A549 (cell line): ENCODE results near the gene GPX2. TPM values are rescaled to one million over a fixed set of nuclear protein-coding genes. Genes with fewer than 3 reads are reported as not detected.

Source experiments
- ATAC-seq, 2 experiments: fragments of 200-7000 bp in 1 of 2; fragments of >200 bp in 1 of 2; cut with Nextera tagmentation in 1 of 2; cut with Tn5 transposase in 1 of 2; 3 replicates each; pipeline versions ENCODE4 v1.8.0 to v1.9.1; 2018 to 2020; ENCODE audit warnings: mild to moderate bottlenecking in 1 of 2, moderate library complexity in 1 of 2
- CTCF ChIA-PET: fragments of 300-600 bp; sonication (Branson Sonifier 250); formaldehyde crosslinking; extraction: SDS; loops from one replicate; lab custom pipeline; 2021; ENCODE audit warnings: antibody characterized with exemption, inconsistent platforms; lab: Yijun Ruan, JAX
- POLR2A ChIA-PET: fragments of 350-600 bp; formaldehyde crosslinking; extraction: SDS; loops from one replicate; lab custom pipeline; 2021; ENCODE audit warnings: antibody characterized with exemption, inconsistent platforms; lab: Yijun Ruan, JAX
- DNase-seq, 2 experiments: peaks; one replicate each; pipeline versions ENCODE4 v3.0.0 to v3.0.0-alpha.2; 2011 to 2016; ENCODE audit warnings: low read depth in 1 of 2, low spot score in 1 of 2
- FAIRE-seq: peaks from 2 replicates; lab custom pipeline; 2011; peaks lifted over from hg19 to GRCh38; lab: Jason Lieb, UNC
- H3K27ac ChIP-seq, 2 experiments: fragments of >200 bp; sonication (Bioruptor Twin); formaldehyde crosslinking; 3 replicates each; pipeline ENCODE4 v1.5.1; 2016 to 2017
- H3K4me1 ChIP-seq: fragments of >200 bp; sonication (Bioruptor Twin); formaldehyde crosslinking; 3 replicates; pipeline ENCODE4 v1.6.1; 2016
- H3K4me2 ChIP-seq: fragments of >200 bp; sonication (Bioruptor Twin); formaldehyde crosslinking; 3 replicates; pipeline ENCODE4 v1.6.1; 2016
- H3K4me3 ChIP-seq: fragments of >200 bp; sonication (Bioruptor Twin); formaldehyde crosslinking; 3 replicates; pipeline ENCODE4 v1.5.1; 2016
- H3K9me3 ChIP-seq: fragments of >200 bp; sonication (Bioruptor Twin); formaldehyde crosslinking; 3 replicates; pipeline ENCODE4 v1.6.1; 2016
- CBX2 ChIP-seq: fragments of 200-600 bp; sonication (generic); IDR thresholded peaks from 2 replicates; pipeline ENCODE4 v1.6.1; 2016; ENCODE audit warnings: low read depth, mild to moderate bottlenecking, borderline replicate concordance
- CEBPB ChIP-seq, 2 experiments: fragments of >200 bp in 1 of 2; sonication (Bioruptor Twin) in 1 of 2; formaldehyde crosslinking in 1 of 2; IDR thresholded peaks; 2 replicates each; pipeline ENCODE4 v1.6.1; 2012 to 2016
- CHD4 ChIP-seq: fragments of 200-600 bp; sonication (generic); IDR thresholded peaks from 2 replicates; pipeline ENCODE4 v1.6.1; 2016; ENCODE audit warnings: antibody characterized with exemption, mild to moderate bottlenecking, borderline replicate concordance
- EP300 ChIP-seq, 2 experiments: fragments of >200 bp; sonication (Bioruptor Twin); formaldehyde crosslinking; IDR thresholded peaks; 2 replicates in 1 of 2; 3 replicates in 1 of 2; pipeline ENCODE4 v1.6.1; 2016 to 2017
- FOSB ChIP-seq: fragments of 250-450 bp; sonication (Bioruptor Pico); IDR thresholded peaks from 2 replicates; pipeline ENCODE4 v1.5.0; 2020; ENCODE audit warnings: mild to moderate bottlenecking, moderate library complexity
- HDAC2 ChIP-seq: fragments of 200-600 bp; sonication (generic); IDR thresholded peaks from 2 replicates; pipeline ENCODE4 v1.6.1; 2016
- HOXB13 ChIP-seq: fragments of 250-450 bp; sonication (Bioruptor Pico); IDR thresholded peaks from 2 replicates; pipeline ENCODE4 v1.5.0; 2020; ENCODE audit warnings: low read depth, mild to moderate bottlenecking, moderate library complexity
- JUNB ChIP-seq: fragments of >200 bp; sonication (Bioruptor Twin); formaldehyde crosslinking; IDR thresholded peaks from 2 replicates; pipeline ENCODE4 v1.6.1; 2016
- KDM5A ChIP-seq: fragments of 200-600 bp; sonication (generic); IDR thresholded peaks from 2 replicates; pipeline ENCODE4 v1.6.1; 2016; ENCODE audit warnings: antibody characterized with exemption, mild to moderate bottlenecking
- MYC ChIP-seq: IDR thresholded peaks from 2 replicates; pipeline ENCODE4 v1.6.1; 2012; ENCODE audit warnings: mild to moderate bottlenecking, inconsistent platforms, low read length, improper control_type of control experiment, borderline replicate concordance
- NFE2L2 ChIP-seq: fragments of 150-350 bp; conservative IDR thresholded peaks from 2 replicates; pipeline ENCODE4 v1.6.1; 2014; ENCODE audit warnings: low read length
- POLR2AphosphoS2 ChIP-seq: conservative IDR thresholded peaks from 2 replicates; pipeline ENCODE4 v1.6.1; 2012; ENCODE audit warnings: low read length, improper control_type of control experiment, inconsistent platforms
- RAD21 ChIP-seq, 2 experiments: fragments of >200 bp in 1 of 2; sonication (Bioruptor Twin) in 1 of 2; formaldehyde crosslinking in 1 of 2; IDR thresholded peaks in 1 of 2; conservative IDR thresholded peaks in 1 of 2; 2 replicates in 1 of 2; 3 replicates in 1 of 2; pipeline ENCODE4 v1.6.1; 2012 to 2018; ENCODE audit warnings: inconsistent platforms in 1 of 2
- RARB ChIP-seq: fragments of 250-450 bp; sonication (Bioruptor Pico); IDR thresholded peaks from 2 replicates; pipeline ENCODE4 v1.8.0; 2021; ENCODE audit warnings: mild to moderate bottlenecking, moderate library complexity
- RFX5 ChIP-seq: fragments of 450-650 bp; IDR thresholded peaks from 2 replicates; pipeline ENCODE4 v1.7.1; 2014; ENCODE audit warnings: antibody characterized with exemption, mild to moderate bottlenecking, moderate library complexity
- RNF2 ChIP-seq: fragments of 200-600 bp; sonication (generic); IDR thresholded peaks from 2 replicates; pipeline ENCODE4 v1.6.1; 2016; ENCODE audit warnings: low read depth, mild to moderate bottlenecking, antibody characterized with exemption, moderate library complexity, borderline replicate concordance
- SREBF2 ChIP-seq: fragments of 450-650 bp; IDR thresholded peaks from 2 replicates; pipeline ENCODE4 v1.6.1; 2014; ENCODE audit warnings: mild to moderate bottlenecking, moderate library complexity
- ZC3H11A ChIP-seq: fragments of 450-650 bp; IDR thresholded peaks from 2 replicates; pipeline ENCODE4 v1.6.1; 2014; ENCODE audit warnings: antibody characterized with exemption, mild to moderate bottlenecking
- ZNF302 ChIP-seq: fragments of 250-450 bp; sonication (Bioruptor Pico); IDR thresholded peaks from 2 replicates; pipeline ENCODE4 v1.9.0; 2021; ENCODE audit warnings: inconsistent platforms, mild to moderate bottlenecking, moderate library complexity
- WGBS: methylation state at CpG from one replicate; pipeline ENCODE4 v1.1.6; 2017; ENCODE audit errors: missing lambda C conversion rate; 5-methylcytosine and 5-hydroxymethylcytosine counted together
- polyA plus RNA-seq, 4 experiments: library from polyadenylated mRNA; depleted of rRNA in 3 of 4; stranded (reverse); fragments of >200 nt; fragmentation: RNase III in 1 of 4; extraction: RNeasy Plus Mini Kit Qiagen cat#74134 plus additional on column Dnase treatment in 1 of 4; gene quantifications; 2 replicates in 3 of 4; 3 replicates in 1 of 4; pipeline ENCODE4 v1.2.3, GENCODE V29; 2011 to 2017
- TF ChIP-seq, protein P1 (sequence below): IDR thresholded peaks from 2 replicates; pipeline ENCODE4 v1.6.1; 2012
- TF ChIP-seq, protein P2 (sequence below): fragments of 450-650 bp; IDR thresholded peaks from 2 replicates; pipeline ENCODE4 v1.6.1; 2014; ENCODE audit warnings: antibody characterized with exemption

The GPX2 gene
- polyA plus RNA-seq, 2 of the 4 experiments (the other 2 are of a cell fraction): 382 to 876 TPM

DNA sequence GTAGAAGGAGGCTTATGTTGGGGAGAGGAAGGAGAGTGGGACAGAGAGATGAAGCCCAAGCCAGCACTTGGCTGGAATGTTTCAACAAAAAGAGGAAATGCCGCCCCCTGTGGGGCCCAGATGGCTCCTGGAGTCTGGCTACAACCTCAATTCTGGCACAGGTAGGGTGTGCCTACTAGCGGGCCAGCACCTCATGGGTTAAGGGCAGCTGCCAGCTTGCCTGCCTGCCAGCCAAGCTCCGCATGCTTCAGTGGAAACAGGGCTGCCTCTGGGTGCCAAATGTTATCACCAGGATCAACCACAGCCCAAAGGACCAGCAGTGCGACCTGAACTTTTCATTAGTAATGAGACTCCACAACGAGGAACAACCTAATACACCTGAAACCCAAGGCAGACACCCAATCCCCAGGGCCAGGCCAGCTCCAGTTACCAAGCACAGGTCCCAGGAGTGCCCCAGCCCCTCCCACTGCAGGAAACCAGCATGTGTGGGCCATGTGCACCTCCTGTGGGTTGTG is 18.3 kb upstream of the GPX2 start:
- no peak for FAIRE-seq
- TF ChIP-seq, protein P1, sequence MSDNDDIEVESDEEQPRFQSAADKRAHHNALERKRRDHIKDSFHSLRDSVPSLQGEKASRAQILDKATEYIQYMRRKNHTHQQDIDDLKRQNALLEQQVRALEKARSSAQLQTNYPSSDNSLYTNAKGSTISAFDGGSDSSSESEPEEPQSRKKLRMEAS: no peak
- TF ChIP-seq, protein P2, sequence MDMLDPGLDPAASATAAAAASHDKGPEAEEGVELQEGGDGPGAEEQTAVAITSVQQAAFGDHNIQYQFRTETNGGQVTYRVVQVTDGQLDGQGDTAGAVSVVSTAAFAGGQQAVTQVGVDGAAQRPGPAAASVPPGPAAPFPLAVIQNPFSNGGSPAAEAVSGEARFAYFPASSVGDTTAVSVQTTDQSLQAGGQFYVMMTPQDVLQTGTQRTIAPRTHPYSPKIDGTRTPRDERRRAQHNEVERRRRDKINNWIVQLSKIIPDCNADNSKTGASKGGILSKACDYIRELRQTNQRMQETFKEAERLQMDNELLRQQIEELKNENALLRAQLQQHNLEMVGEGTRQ: no peak
- TF ChIP-seq HDAC2 (no peak), MYC (no peak), RAD21 (conservative IDR thresholded peaks at IDR 0.05 in 1 of 2, IDR thresholded peaks at IDR 0.05 in 1 of 2) (peak in 1 of 2 experiments; percentile 26; a peak in 1 of 5 replicates), CBX2 (no peak), HOXB13 (CRISPR knock-in tag) (no peak)
- POLR2A ChIA-PET: no interaction called here
- Histone ChIP-seq H3K4me1 (no peaks in the 10 kb centered on the region), H3K4me2 (no peak overlapping the region), H3K27ac (no peak overlapping the region), H3K9me3 (no peaks in the 10 kb centered on the region), H3K4me3 (no peak overlapping the region)
- ATAC-seq: peak; percentile 44 to 66; a peak in 3 of 6 replicates
- no peak for DNase-seq
- WGBS: 69% methylated on average over 3 of the region's 5 CpGs
- CTCF ChIA-PET: interaction anchor here (0.9 to 2.0 kb wide), 9 partner anchors 9 to 25 kb away, joined by 3 to 8 read pairs (median 3); no protein-coding TSS in a partner anchor

DNA sequence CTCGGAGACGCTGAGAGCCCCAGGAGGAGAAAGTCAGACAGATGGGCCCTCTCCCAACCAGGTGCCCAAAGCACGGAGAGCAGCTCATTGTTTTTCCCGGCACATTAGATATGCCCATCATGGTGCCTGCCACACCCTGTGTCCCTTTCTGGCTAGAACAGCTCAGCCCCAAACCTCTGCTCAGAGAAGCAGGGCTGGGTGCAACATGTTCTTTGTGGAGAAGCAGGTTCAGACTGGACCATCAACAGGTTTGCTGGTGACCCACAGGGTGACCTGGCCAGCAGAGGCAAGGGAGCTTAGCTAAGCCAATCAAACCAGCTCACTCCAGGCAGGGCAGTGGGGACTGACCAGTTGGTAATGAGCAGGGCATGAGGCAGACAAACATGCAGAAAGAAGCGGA is 16.2 kb upstream of the GPX2 start:
- no peak overlapping the region for H3K4me2 ChIP-seq
- H3K27ac ChIP-seq: no peak overlapping the region
- 89% methylated on average over 5 of the region's 5 CpGs for WGBS
- no peak for DNase-seq
- no peaks in the 10 kb centered on the region for H3K9me3 ChIP-seq
- no peak for TF ChIP-seq SREBF2
- TF ChIP-seq POLR2AphosphoS2: no peak
- TF ChIP-seq RAD21 (conservative IDR thresholded peaks at IDR 0.05 in 1 of 2, IDR thresholded peaks at IDR 0.05 in 1 of 2): no peak
- no peak for TF ChIP-seq NFE2L2
- no peak for TF ChIP-seq ZC3H11A
- TF ChIP-seq KDM5A: no peak
- no peak for TF ChIP-seq ZNF302 (CRISPR knock-in tag)
- no peak for TF ChIP-seq RNF2
- TF ChIP-seq, all 56 proteins: peak for 0
- Histone ChIP-seq H3K4me3 (no peak overlapping the region), H3K4me1 (no peaks in the 10 kb centered on the region)
- no peak for FAIRE-seq
- ATAC-seq: no peak
- ChIA-PET POLR2A (no interaction called here), CTCF (interaction anchor here (1.0 to 2.0 kb wide), 3 partner anchors 11 to 28 kb away, joined by 3 to 8 read pairs (median 4); partner anchors contain the start of gene FNTB)

DNA sequence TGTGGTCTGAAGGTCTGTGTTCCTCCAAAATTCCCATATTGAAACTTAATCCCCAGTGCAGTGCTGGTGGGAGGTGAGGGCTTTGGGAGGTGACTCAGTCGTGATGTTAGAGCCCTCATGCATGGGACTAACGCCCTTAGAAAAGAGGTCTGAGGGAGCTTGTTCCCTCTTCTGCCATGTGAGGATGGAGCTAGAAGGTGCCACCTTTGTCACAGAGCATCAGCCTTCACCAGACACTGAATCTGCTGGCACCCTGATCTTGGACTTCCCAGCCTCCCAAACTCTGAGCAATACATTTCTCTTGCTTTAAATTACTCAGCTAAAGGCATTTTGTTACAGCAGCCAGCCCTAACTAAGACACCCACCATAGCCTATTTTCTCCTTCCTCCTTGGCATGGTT is 15.7 kb upstream of the GPX2 start:
- POLR2A ChIA-PET: no interaction called here

DNA sequence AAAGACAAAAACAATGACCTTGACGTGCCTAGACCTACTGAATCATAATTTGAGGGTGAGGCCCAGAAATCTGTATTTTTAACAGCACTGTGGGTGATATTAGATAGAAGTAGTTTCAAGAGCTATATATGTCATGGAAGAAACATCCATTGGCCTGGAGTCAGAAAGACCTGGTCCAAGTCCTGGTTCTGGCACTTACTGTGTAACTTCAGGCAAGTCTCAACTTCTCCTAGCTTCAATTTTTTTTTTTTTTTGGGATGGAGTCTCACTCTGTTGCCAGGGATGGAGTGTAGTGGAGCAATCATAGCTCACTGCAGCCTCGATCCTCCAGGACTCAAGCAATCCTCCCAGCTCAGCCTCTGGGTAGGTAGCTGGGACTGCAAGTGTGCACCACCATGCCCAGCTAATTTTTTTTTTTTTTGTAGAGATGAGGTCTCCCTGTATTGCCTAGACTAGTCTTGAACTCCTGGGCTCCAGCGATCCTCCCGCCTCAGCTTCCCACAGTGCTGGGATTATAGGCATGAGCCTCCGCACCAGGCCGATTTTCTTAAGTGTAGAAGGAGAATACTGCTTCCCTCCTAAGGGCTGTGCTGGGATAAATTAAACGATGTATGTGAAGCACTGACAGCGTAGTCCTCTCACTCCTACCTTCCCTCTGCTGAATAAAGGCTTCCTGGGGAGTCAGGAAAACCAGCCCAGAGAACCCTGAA is 14.3 kb upstream of the GPX2 start:
- DNase-seq: no peak
- no peak for TF ChIP-seq RNF2
- Histone ChIP-seq H3K4me1 (no peaks in the 10 kb centered on the region), H3K27ac (no peak overlapping the region), H3K9me3 (no peaks in the 10 kb centered on the region), H3K4me3 (no peak overlapping the region), H3K4me2 (no peak overlapping the region)
- no peak for ATAC-seq
- FAIRE-seq: no peak
- whole genome bisulfite sequencing: 95% methylated on average over 8 of the region's 8 CpGs
- CTCF ChIA-PET: interaction anchor here (0.7 to 1.8 kb wide), 7 partner anchors 8 to 559 kb away, joined by 3 to 6 read pairs (median 4); no protein-coding TSS in a partner anchor
- POLR2A ChIA-PET: interaction anchor here (0.5 kb wide), 1 partner anchor 31 kb away, joined by 3 read pairs; no protein-coding TSS in a partner anchor

More for the DNA sequence above, 15.7 kb upstream of the GPX2 start:
- Histone ChIP-seq H3K4me2 (no peak overlapping the region), H3K27ac (no peak overlapping the region), H3K4me1 (no peaks in the 10 kb centered on the region), H3K4me3 (no peak overlapping the region), H3K9me3 (no peaks in the 10 kb centered on the region)
- no peak for FAIRE-seq
- no peak for ATAC-seq
- CTCF ChIA-PET: interaction anchor here (1.0 to 1.1 kb wide), 2 partner anchors 12 to 29 kb away, joined by 3 to 4 read pairs; partner anchors contain the start of gene FNTB
- WGBS: 90% methylated on average over 2 of the region's 2 CpGs
- TF ChIP-seq POLR2AphosphoS2 (no peak), ZNF302 (CRISPR knock-in tag) (no peak), RARB (no peak), RFX5 (no peak), JUNB (no peak), FOSB (CRISPR knock-in tag) (no peak), EP300 (IDR thresholded peaks at IDR 0.05) (no peak), CEBPB (IDR thresholded peaks at IDR 0.05) (no peak), CHD4 (no peak)
- DNase-seq: no peak
